Nephron progenitor cell (in vitro differentiated cells): ENCODE measurements around the gene COQ10B.
A peak's percentile ranks its signal among the peaks of the same experiment; 100 is the strongest.
"Not testable (repeated sequence)": the region's sequence is repeated elsewhere in the genome, so short reads cannot be mapped to it uniquely, and the experiment has no call there.

Experiments
- DNase-seq: peaks from one replicate; pipeline ENCODE4 v3.0.0; 2021
- H3K27ac Mint-ChIP-seq: 2 replicates; pipeline ENCODE4 v1.8.0; 2021; ENCODE audit warnings: mild to moderate bottlenecking, moderate library complexity, mixed read lengths
- H3K27me3 Mint-ChIP-seq: 2 replicates; pipeline ENCODE4 v1.8.0; 2021; ENCODE audit warnings: mild to moderate bottlenecking, low read depth, mixed read lengths; ENCODE audit not compliant: poor library complexity
- H3K36me3 Mint-ChIP-seq: 2 replicates; pipeline ENCODE4 v1.8.0; 2021; ENCODE audit warnings: low read depth, mixed read lengths
- H3K4me1 Mint-ChIP-seq: 2 replicates; pipeline ENCODE4 v1.8.0; 2021; ENCODE audit warnings: mixed read lengths
- H3K4me3 Mint-ChIP-seq: 2 replicates; pipeline ENCODE4 v1.8.0; 2021; ENCODE audit warnings: mild to moderate bottlenecking, moderate library complexity, mixed read lengths
- H3K9me3 Mint-ChIP-seq: 2 replicates; pipeline ENCODE4 v1.8.0; 2021; ENCODE audit warnings: mild to moderate bottlenecking, moderate library complexity, mixed read lengths
- TF ChIP-seq, protein P1 (sequence below): fragments of 200-600 bp; sonication (generic); IDR thresholded peaks from 2 replicates; pipeline ENCODE4 v1.5.0; 2021; ENCODE audit warnings: antibody characterized with exemption

Gene COQ10B

DNA sequence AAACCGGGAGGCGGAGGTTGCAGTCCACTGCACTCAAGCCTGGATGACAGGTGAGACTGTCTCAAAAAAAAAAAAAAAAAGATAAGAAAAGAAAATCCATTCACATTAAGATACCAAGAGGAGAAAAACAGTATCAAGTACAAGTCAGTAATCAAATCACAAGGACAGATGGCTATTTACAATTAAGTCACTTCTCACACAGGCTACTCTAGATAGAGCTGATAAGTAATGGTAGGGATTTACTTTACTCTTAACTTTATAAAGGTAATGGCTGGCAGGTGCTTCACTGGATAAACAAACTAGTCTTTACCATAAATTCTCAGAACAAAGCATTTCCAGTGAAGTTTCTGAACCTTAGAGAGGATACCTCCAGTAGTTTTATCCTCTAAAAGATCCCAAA, 30.0 kb upstream of the COQ10B start:
- DNase-seq = no peak
- H3K9me3 Mint-ChIP-seq = no peaks in the 10 kb centered on the region
- no peak overlapping the region for H3K4me3 Mint-ChIP-seq
- H3K36me3 Mint-ChIP-seq = peaks cover 13% of the 10 kb centered on the region
- H3K27ac Mint-ChIP-seq = no peak overlapping the region
- TF ChIP-seq, protein P1, sequence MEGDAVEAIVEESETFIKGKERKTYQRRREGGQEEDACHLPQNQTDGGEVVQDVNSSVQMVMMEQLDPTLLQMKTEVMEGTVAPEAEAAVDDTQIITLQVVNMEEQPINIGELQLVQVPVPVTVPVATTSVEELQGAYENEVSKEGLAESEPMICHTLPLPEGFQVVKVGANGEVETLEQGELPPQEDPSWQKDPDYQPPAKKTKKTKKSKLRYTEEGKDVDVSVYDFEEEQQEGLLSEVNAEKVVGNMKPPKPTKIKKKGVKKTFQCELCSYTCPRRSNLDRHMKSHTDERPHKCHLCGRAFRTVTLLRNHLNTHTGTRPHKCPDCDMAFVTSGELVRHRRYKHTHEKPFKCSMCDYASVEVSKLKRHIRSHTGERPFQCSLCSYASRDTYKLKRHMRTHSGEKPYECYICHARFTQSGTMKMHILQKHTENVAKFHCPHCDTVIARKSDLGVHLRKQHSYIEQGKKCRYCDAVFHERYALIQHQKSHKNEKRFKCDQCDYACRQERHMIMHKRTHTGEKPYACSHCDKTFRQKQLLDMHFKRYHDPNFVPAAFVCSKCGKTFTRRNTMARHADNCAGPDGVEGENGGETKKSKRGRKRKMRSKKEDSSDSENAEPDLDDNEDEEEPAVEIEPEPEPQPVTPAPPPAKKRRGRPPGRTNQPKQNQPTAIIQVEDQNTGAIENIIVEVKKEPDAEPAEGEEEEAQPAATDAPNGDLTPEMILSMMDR = no peak
- no peaks in the 10 kb centered on the region for H3K27me3 Mint-ChIP-seq
- peaks cover 8% of the 10 kb centered on the region for H3K4me1 Mint-ChIP-seq

- H3K27ac Mint-ChIP-seq = peak overlapping the region; percentile 8
- H3K4me1 Mint-ChIP-seq = peaks cover 19% of the 10 kb centered on the region
- TF ChIP-seq, protein P1 = no peak
- H3K4me3 Mint-ChIP-seq = no peak overlapping the region
- H3K9me3 Mint-ChIP-seq = no peaks in the 10 kb centered on the region
- H3K36me3 Mint-ChIP-seq = peaks cover 25% of the 10 kb centered on the region
- H3K27me3 Mint-ChIP-seq = no peaks in the 10 kb centered on the region
- DNase-seq = no peak
These were observed 27.8 kb upstream of the COQ10B start for GRCh38 chr2:197425550-197425949.

DNA sequence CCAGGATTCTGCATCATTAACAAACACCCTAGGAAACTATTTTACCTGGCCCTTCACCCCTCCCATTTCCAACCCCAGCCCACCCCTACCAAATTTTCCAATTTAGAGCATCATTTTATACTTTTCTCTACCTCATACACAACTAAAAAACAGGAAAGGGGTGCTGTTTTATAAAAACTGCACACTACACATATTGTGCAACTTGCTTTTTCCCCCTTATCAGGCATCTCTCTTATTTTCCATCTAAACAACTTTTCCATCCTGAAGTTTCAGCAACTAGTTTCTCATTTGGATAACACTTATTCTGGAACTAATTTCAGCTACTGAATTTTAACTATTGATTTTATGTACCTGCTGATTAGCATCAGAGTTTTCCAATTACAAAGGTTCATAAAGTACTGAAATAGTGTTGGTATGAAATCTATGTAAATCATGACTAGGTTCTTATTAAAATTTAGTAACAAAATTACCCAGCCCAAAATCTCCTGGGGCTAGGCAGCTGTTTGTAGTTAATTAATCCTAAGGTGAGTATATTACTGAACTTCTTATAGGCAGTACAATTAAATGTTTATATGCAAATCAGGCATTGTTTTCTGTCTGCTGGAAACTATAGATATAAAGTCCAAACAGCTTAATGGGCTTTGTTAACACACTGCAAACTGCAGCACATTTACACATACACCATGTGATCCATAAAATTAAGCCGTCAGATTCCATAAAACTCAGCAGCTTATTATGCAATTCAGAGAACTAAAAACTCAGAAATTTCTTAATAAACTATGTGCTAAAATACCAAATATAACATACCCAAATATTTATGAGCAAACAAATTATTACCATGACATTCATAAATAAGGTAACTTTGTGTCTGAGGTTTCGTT, 26.4 kb upstream of the COQ10B start:
- Mint-ChIP-seq H3K27me3 (no peaks in the 10 kb centered on the region), H3K4me3 (no peak overlapping the region), H3K4me1 (peaks cover 33% of the 10 kb centered on the region), H3K27ac (peak overlapping the region; percentile 84), H3K9me3 (no peaks in the 10 kb centered on the region), H3K36me3 (peaks cover 34% of the 10 kb centered on the region)
- TF ChIP-seq, protein P1 = no peak
- no peak for DNase-seq

DNA sequence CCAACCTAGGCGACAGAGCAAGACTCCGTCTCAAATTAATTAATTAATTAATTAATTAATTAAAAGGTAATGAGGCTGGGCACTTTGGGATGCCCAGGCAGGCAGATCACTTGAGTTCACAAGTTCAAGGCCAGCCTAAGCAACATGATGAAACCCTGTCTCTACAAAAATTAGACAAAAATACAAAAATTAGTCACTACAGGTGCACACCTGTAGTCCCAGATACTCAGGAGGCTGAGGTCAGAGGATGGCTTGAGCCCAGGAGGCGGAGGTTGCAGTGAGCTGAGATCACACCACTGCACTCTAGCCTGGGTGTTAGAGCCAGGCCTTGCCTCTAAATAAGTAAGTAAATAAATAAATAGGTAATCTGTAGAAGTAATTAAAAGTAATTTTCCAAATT, 25.4 kb upstream of the COQ10B start:
- Mint-ChIP-seq H3K27ac (no peak overlapping the region), H3K4me1 (peaks cover 43% of the 10 kb centered on the region), H3K4me3 (no peak overlapping the region), H3K27me3 (no peaks in the 10 kb centered on the region), H3K36me3 (peaks cover 34% of the 10 kb centered on the region), H3K9me3 (no peaks in the 10 kb centered on the region)
- TF ChIP-seq, protein P1 = no peak
- no peak for DNase-seq

GRCh38 chr2:197431858-197432257, 21.5 kb upstream of the COQ10B start:
- TF ChIP-seq, protein P1 = no peak
- Mint-ChIP-seq H3K27ac (peak overlapping the region; percentile 54), H3K4me3 (peak overlapping the region; percentile 96), H3K9me3 (no peaks in the 10 kb centered on the region), H3K36me3 (peaks cover 30% of the 10 kb centered on the region), H3K27me3 (no peaks in the 10 kb centered on the region), H3K4me1 (peaks cover 60% of the 10 kb centered on the region)
- DNase-seq = no peak

- H3K9me3 Mint-ChIP-seq, H3K27me3 Mint-ChIP-seq, DNase-seq, H3K27ac Mint-ChIP-seq: not testable (repeated sequence)
- Mint-ChIP-seq H3K4me1 (peaks cover 60% of the 10 kb centered on the region), H3K36me3 (peaks cover 30% of the 10 kb centered on the region), H3K4me3 (peak overlapping the region; percentile 96)
These were observed 20.8 kb upstream of the COQ10B start for GRCh38 chr2:197432527-197432926.
